Astrocyte (in vitro differentiated cells and primary cell): ENCODE data around the gene PTTG1.

Experiments
- EZH2 ChIP-seq: IDR thresholded peaks from 2 replicates; pipeline ENCODE4 v1.6.1; 2012; ENCODE audit warnings: mild to moderate bottlenecking, low read length, inconsistent platforms; ENCODE audit not compliant: insufficient read depth
- TF ChIP-seq, protein P1 (sequence below): IDR thresholded peaks from 2 replicates; pipeline ENCODE4 v1.5.1; 2011; ENCODE audit warnings: low read depth, mild to moderate bottlenecking, inconsistent platforms, low read length, moderate library complexity; ENCODE audit not compliant: insufficient read depth

DNA sequence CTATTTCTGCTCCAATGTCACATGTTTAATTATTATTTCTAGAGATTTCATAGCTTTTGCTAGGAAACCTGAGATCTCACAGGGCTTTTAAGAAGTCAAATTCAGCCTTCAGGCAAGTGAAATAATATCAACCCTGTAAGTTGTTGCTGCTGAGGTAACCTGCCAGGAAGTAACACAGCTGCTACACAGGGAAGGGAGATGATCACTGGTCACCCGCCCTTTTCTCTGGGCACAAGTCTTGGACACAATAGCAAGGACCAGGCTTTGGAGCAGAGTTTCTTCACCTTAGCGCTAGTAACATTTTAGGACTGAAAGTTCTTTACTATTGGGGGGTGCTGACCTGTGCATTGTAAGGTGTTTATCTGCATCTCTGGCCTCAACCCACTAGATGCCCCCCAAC is 50.1 kb downstream of the PTTG1 start:
- TF ChIP-seq, protein P1, sequence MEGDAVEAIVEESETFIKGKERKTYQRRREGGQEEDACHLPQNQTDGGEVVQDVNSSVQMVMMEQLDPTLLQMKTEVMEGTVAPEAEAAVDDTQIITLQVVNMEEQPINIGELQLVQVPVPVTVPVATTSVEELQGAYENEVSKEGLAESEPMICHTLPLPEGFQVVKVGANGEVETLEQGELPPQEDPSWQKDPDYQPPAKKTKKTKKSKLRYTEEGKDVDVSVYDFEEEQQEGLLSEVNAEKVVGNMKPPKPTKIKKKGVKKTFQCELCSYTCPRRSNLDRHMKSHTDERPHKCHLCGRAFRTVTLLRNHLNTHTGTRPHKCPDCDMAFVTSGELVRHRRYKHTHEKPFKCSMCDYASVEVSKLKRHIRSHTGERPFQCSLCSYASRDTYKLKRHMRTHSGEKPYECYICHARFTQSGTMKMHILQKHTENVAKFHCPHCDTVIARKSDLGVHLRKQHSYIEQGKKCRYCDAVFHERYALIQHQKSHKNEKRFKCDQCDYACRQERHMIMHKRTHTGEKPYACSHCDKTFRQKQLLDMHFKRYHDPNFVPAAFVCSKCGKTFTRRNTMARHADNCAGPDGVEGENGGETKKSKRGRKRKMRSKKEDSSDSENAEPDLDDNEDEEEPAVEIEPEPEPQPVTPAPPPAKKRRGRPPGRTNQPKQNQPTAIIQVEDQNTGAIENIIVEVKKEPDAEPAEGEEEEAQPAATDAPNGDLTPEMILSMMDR = no peak
- TF ChIP-seq EZH2 = no peak
